HEK293 (cell line): ENCODE results near the gene PMEL.
A peak's percentile ranks its signal among the peaks of the same experiment; 100 is the strongest.

ENCODE experiments used
- BCL11A ChIP-seq: fragments of 450-650 bp; formaldehyde crosslinking; IDR thresholded peaks from 2 replicates; pipeline ENCODE4 v1.5.1; 2016; ENCODE audit warnings: low read depth, missing biosample characterization, missing genetic modification characterization
- BCL11B ChIP-seq: fragments of 450-650 bp; formaldehyde crosslinking; IDR thresholded peaks from 2 replicates; pipeline ENCODE4 v1.5.1; 2016; ENCODE audit warnings: low read depth, missing biosample characterization, missing genetic modification characterization
- ELK4 ChIP-seq: IDR thresholded peaks from 2 replicates; pipeline ENCODE4 v1.6.1; 2011; ENCODE audit warnings: mild to moderate bottlenecking, low read depth, low read length, borderline replicate concordance
- FEZF1 ChIP-seq: fragments of 450-650 bp; formaldehyde crosslinking; IDR thresholded peaks from 2 replicates; pipeline ENCODE4 v1.5.1; 2016; ENCODE audit warnings: missing biosample characterization, missing genetic modification characterization
- GLIS1 ChIP-seq: fragments of 450-650 bp; formaldehyde crosslinking; IDR thresholded peaks from 2 replicates; pipeline ENCODE4 v1.5.1; 2016; ENCODE audit warnings: missing biosample characterization, missing genetic modification characterization
- IKZF3 ChIP-seq: fragments of 450-650 bp; IDR thresholded peaks from 2 replicates; pipeline ENCODE4 v1.5.0; 2018; ENCODE audit warnings: missing biosample characterization, mild to moderate bottlenecking, missing genetic modification characterization, moderate library complexity
- KLF10 ChIP-seq: fragments of 450-650 bp; IDR thresholded peaks from 2 replicates; pipeline ENCODE4 v1.5.1; 2018; ENCODE audit warnings: missing biosample characterization, mild to moderate bottlenecking, missing genetic modification characterization
- KLF16 ChIP-seq: fragments of 450-650 bp; formaldehyde crosslinking; IDR thresholded peaks from 2 replicates; pipeline ENCODE4 v1.5.1; 2017; ENCODE audit warnings: missing biosample characterization, missing genetic modification characterization
- MYNN ChIP-seq: fragments of 450-650 bp; formaldehyde crosslinking; IDR thresholded peaks from 2 replicates; pipeline ENCODE4 v1.5.1; 2016; ENCODE audit warnings: missing biosample characterization, missing genetic modification characterization, borderline replicate concordance
- OVOL3 ChIP-seq: fragments of 450-650 bp; formaldehyde crosslinking; IDR thresholded peaks from 2 replicates; pipeline ENCODE4 v1.5.1; 2016; ENCODE audit warnings: missing biosample characterization, missing genetic modification characterization
- PRDM1 ChIP-seq: fragments of 450-650 bp; formaldehyde crosslinking; IDR thresholded peaks from 2 replicates; pipeline ENCODE4; 2016; ENCODE audit warnings: missing biosample characterization, missing genetic modification characterization
- PRDM4 ChIP-seq: fragments of 450-650 bp; formaldehyde crosslinking; IDR thresholded peaks from 2 replicates; pipeline ENCODE4 v1.5.1; 2017; ENCODE audit warnings: missing biosample characterization, missing genetic modification characterization
- SCRT2 ChIP-seq: fragments of 450-650 bp; formaldehyde crosslinking; IDR thresholded peaks from 2 replicates; pipeline ENCODE4 v1.5.1; 2016; ENCODE audit warnings: missing biosample characterization, missing genetic modification characterization
- SP2 ChIP-seq: fragments of 450-650 bp; formaldehyde crosslinking; IDR thresholded peaks from 2 replicates; pipeline ENCODE4 v1.5.1; 2016; ENCODE audit warnings: missing biosample characterization, missing genetic modification characterization
- SP7 ChIP-seq: fragments of 450-650 bp; formaldehyde crosslinking; IDR thresholded peaks from 2 replicates; pipeline ENCODE4 v1.5.1; 2016; ENCODE audit warnings: missing biosample characterization, missing genetic modification characterization
- WT1 ChIP-seq: fragments of 450-650 bp; formaldehyde crosslinking; IDR thresholded peaks from 2 replicates; pipeline ENCODE4 v1.5.1; 2016; ENCODE audit warnings: missing biosample characterization, missing genetic modification characterization
- ZBTB1 ChIP-seq: fragments of 450-650 bp; formaldehyde crosslinking; IDR thresholded peaks from 2 replicates; pipeline ENCODE4 v1.5.1; 2016; ENCODE audit warnings: missing biosample characterization, missing genetic modification characterization
- ZFHX2 ChIP-seq: fragments of 450-650 bp; formaldehyde crosslinking; conservative IDR thresholded peaks from 2 replicates; pipeline ENCODE4 v1.5.1; 2016; ENCODE audit warnings: missing biosample characterization, missing genetic modification characterization
- ZNF121 ChIP-seq: fragments of 450-650 bp; formaldehyde crosslinking; IDR thresholded peaks from 2 replicates; pipeline ENCODE4 v1.5.1; 2016; ENCODE audit warnings: missing biosample characterization, missing genetic modification characterization
- ZNF133 ChIP-seq: fragments of 450-650 bp; formaldehyde crosslinking; IDR thresholded peaks from 2 replicates; pipeline ENCODE4 v1.5.1; 2016; ENCODE audit warnings: missing biosample characterization, missing genetic modification characterization
- ZNF16 ChIP-seq: fragments of 450-650 bp; formaldehyde crosslinking; IDR thresholded peaks from 2 replicates; pipeline ENCODE4 v1.5.1; 2016; ENCODE audit warnings: low read depth, missing biosample characterization, missing genetic modification characterization
- ZNF202 ChIP-seq: fragments of 450-650 bp; formaldehyde crosslinking; IDR thresholded peaks from 2 replicates; pipeline ENCODE4 v1.5.1; 2016; ENCODE audit warnings: missing biosample characterization, missing genetic modification characterization, borderline replicate concordance
- ZNF214 ChIP-seq: fragments of 450-650 bp; formaldehyde crosslinking; IDR thresholded peaks from 2 replicates; pipeline ENCODE4 v1.5.1; 2017; ENCODE audit warnings: missing biosample characterization, mild to moderate bottlenecking, missing genetic modification characterization, borderline replicate concordance
- ZNF221 ChIP-seq: fragments of 450-650 bp; formaldehyde crosslinking; IDR thresholded peaks from 2 replicates; pipeline ENCODE4 v1.5.1; 2017; ENCODE audit warnings: missing biosample characterization, missing genetic modification characterization, borderline replicate concordance
- ZNF23 ChIP-seq: fragments of 450-650 bp; formaldehyde crosslinking; IDR thresholded peaks from 2 replicates; pipeline ENCODE4 v1.5.1; 2016; ENCODE audit warnings: missing biosample characterization, missing genetic modification characterization, borderline replicate concordance
- ZNF24 ChIP-seq: fragments of 450-650 bp; formaldehyde crosslinking; IDR thresholded peaks from 2 replicates; pipeline ENCODE4 v1.5.1; 2016; ENCODE audit warnings: missing biosample characterization, missing genetic modification characterization
- ZNF335 ChIP-seq: fragments of 450-650 bp; formaldehyde crosslinking; conservative IDR thresholded peaks from 2 replicates; pipeline ENCODE4 v1.5.1; 2016; ENCODE audit warnings: missing biosample characterization, missing genetic modification characterization
- ZNF354C ChIP-seq: fragments of 450-650 bp; formaldehyde crosslinking; IDR thresholded peaks from 2 replicates; pipeline ENCODE4 v1.5.1; 2016; ENCODE audit warnings: missing biosample characterization, missing genetic modification characterization, low read depth, borderline replicate concordance
- ZNF48 ChIP-seq: fragments of 450-650 bp; formaldehyde crosslinking; IDR thresholded peaks from 2 replicates; pipeline ENCODE4 v1.5.1; 2016; ENCODE audit warnings: missing biosample characterization, missing genetic modification characterization
- ZNF548 ChIP-seq: fragments of 450-650 bp; formaldehyde crosslinking; IDR thresholded peaks from 2 replicates; pipeline ENCODE4 v1.5.1; 2016; ENCODE audit warnings: missing biosample characterization, missing genetic modification characterization
- ZNF555 ChIP-seq: fragments of 450-650 bp; formaldehyde crosslinking; conservative IDR thresholded peaks from 2 replicates; pipeline ENCODE4 v1.5.1; 2017; ENCODE audit warnings: missing biosample characterization, mild to moderate bottlenecking, missing genetic modification characterization, inconsistent platforms
- ZNF558 ChIP-seq: fragments of 450-650 bp; formaldehyde crosslinking; IDR thresholded peaks from 2 replicates; pipeline ENCODE4 v1.5.1; 2016; ENCODE audit warnings: missing biosample characterization, missing genetic modification characterization
- ZNF585B ChIP-seq: fragments of 450-650 bp; formaldehyde crosslinking; IDR thresholded peaks from 2 replicates; pipeline ENCODE4 v1.5.1; 2016; ENCODE audit warnings: missing biosample characterization, missing genetic modification characterization
- ZNF626 ChIP-seq: fragments of 450-650 bp; sonication (Bioruptor Pico); formaldehyde crosslinking; IDR thresholded peaks from 2 replicates; pipeline ENCODE4 v1.5.1; 2018; ENCODE audit warnings: missing biosample characterization, missing genetic modification characterization, inconsistent platforms
- ZNF654 ChIP-seq: fragments of 450-650 bp; formaldehyde crosslinking; IDR thresholded peaks from 2 replicates; pipeline ENCODE4 v1.5.1; 2016; ENCODE audit warnings: low read depth, missing biosample characterization, missing genetic modification characterization
- ZNF670 ChIP-seq: fragments of 450-650 bp; formaldehyde crosslinking; IDR thresholded peaks from 2 replicates; pipeline ENCODE4 v1.5.1; 2016; ENCODE audit warnings: missing biosample characterization, missing genetic modification characterization, low read depth
- ZNF747 ChIP-seq: fragments of 450-650 bp; formaldehyde crosslinking; IDR thresholded peaks from 2 replicates; pipeline ENCODE4 v1.5.1; 2016; ENCODE audit warnings: missing biosample characterization, missing genetic modification characterization
- ZSCAN16 ChIP-seq: fragments of 450-650 bp; formaldehyde crosslinking; IDR thresholded peaks from 2 replicates; pipeline ENCODE4 v1.5.1; 2016; ENCODE audit warnings: missing biosample characterization, missing genetic modification characterization
- ZXDB ChIP-seq: fragments of 450-650 bp; formaldehyde crosslinking; IDR thresholded peaks from 2 replicates; pipeline ENCODE4 v1.5.1; 2016; ENCODE audit warnings: missing biosample characterization, missing genetic modification characterization

The PMEL gene

GRCh38 chr12:55930771-55931316 lies 35.0 kb downstream of the PMEL start, which contains the start of gene DGKA (continued):
- TF ChIP-seq PRDM4 = peak; percentile 52; the same call in 1 of the 2 replicates
- no peak for TF ChIP-seq KLF10 (tag by site-specific recombination)
- TF ChIP-seq ELK4 = no peak
- TF ChIP-seq MYNN (tag by site-specific recombination) = no peak
- TF ChIP-seq ZNF654 = peak; percentile 47
- no peak; the same call in 1 of the 2 replicates for TF ChIP-seq ZFHX2
- TF ChIP-seq IKZF3 (tag by site-specific recombination) = no peak
- no peak for TF ChIP-seq ZNF558 (tag by site-specific recombination)
- no peak for TF ChIP-seq ZNF585B (tag by site-specific recombination)
- no peak for TF ChIP-seq ZNF133 (tag by site-specific recombination)
- no peak for TF ChIP-seq SCRT2 (tag by site-specific recombination)
- no peak for TF ChIP-seq ZNF747
- TF ChIP-seq ZNF626 (tag by site-specific recombination) = no peak
- TF ChIP-seq ZNF354C (tag by site-specific recombination) = no peak
- no peak for TF ChIP-seq KLF16 (tag by site-specific recombination)
- TF ChIP-seq PRDM1 (tag by site-specific recombination) = no peak
- TF ChIP-seq ZNF555 = no peak
- TF ChIP-seq ZNF670 (tag by site-specific recombination) = no peak
- TF ChIP-seq SP7 (tag by site-specific recombination) = 0 out of 2 replicates have a peak, but pooled peaks have one; percentile 14
- no peak for TF ChIP-seq OVOL3 (tag by site-specific recombination)
- TF ChIP-seq BCL11B (tag by site-specific recombination) = no peak
- TF ChIP-seq FEZF1 = no peak
- no peak for TF ChIP-seq ZNF221 (tag by site-specific recombination)
- TF ChIP-seq ZNF121 (tag by site-specific recombination) = no peak
- TF ChIP-seq ZBTB1 (tag by site-specific recombination) = no peak
- TF ChIP-seq ZNF202 = no peak
- TF ChIP-seq ZNF23 (tag by site-specific recombination) = no peak
- TF ChIP-seq GLIS1 (tag by site-specific recombination) = no peak
- TF ChIP-seq ZNF335 (tag by site-specific recombination) = 0 out of 2 replicates have a peak, but pooled peaks have one; percentile 45
- TF ChIP-seq ZNF48 (tag by site-specific recombination) = no peak
- no peak for TF ChIP-seq ZSCAN16 (tag by site-specific recombination)
- peak; percentile 51 for TF ChIP-seq SP2
- no peak for TF ChIP-seq BCL11A (tag by site-specific recombination)
- no peak for TF ChIP-seq ZNF548 (tag by site-specific recombination)
- no peak for TF ChIP-seq WT1
- no peak for TF ChIP-seq ZNF214
- no peak for TF ChIP-seq ZNF24 (tag by site-specific recombination)
- no peak for TF ChIP-seq ZNF16 (tag by site-specific recombination)
- no peak for TF ChIP-seq ZXDB (tag by site-specific recombination)
